Right renal cortex interstitium (tissue), 3 donors: ENCODE measurements around the gene LTN1. TPM values are rescaled to one million over a fixed set of nuclear protein-coding genes. Genes with fewer than 3 reads are reported as not detected.

ENCODE experiments used
- DNase-seq, 3 donors: peaks; one replicate each; pipeline ENCODE4 v3.0.0-alpha.2; 2013; ENCODE audit warnings: low read depth in 3 of 3, low spot score in 2 of 3
- polyA plus RNA-seq, 3 donors: library from polyadenylated mRNA; unstranded; fragments of 120-200 nt; gene quantifications; one replicate each; pipeline ENCODE4 v1.2.1, GENCODE V29; 2013; ENCODE audit not compliant: insufficient read length in 3 of 3

The LTN1 gene
- polyA plus RNA-seq, 3 donors: 30.5 to 35.6 (median 33.1) TPM

DNA sequence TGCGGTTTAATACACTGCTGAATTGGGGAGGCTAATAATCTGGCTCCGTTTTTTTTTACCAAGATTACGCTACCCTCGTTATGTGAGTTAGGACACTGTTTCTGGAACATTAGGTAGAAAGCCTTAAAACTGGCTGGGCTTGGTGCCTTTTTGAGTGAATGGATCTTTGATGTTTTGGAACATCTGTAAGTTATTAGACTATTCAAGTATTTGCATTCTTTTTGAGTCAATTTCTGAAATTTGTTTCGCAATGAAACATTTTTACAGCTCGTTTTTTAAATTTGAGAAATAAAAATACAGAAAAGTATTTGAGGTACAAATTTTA lies 106.9 kb downstream of the LTN1 start:
- DNase-seq: no peak

DNA sequence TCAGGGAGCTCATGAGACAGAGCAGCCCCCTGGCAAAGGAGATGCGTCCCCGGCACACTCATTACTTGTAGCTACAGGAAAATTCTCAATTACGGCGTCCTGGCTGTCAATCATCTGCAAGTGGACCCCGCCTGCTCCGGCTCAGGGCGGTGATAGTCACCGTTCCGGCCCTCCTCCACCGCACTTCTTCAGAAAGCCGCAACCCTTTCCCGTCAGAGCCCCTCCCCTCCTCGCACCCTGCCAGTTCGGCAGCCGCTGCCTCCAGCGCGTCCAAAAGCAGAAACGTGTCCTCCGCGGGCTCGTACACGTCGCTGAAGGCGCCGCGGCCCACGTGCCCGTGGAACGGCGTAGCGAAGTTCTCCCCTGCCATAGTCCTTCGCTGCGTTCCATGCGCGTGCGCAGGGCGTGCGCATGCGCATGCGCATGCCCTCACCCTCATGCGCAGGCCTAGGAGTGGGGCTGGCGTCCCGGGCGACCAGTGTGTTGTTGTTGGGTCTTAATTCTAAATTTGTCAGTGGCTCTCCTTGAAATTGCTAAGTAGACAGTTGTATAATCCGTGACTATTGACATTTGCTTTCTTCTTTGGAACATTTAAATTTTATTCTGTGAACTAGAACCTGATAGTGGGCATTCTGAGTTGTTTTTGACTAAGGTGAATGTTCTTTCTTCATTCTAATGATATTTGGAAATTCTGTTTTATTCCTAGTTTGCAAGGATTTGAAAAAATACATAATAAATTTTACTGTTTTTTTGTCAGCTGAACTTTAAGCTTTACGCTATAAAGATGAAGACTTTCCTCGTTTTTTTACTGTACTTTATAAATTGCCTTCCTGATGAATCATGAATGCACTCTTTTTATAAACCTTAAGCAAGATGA lies 107.5 kb downstream of the LTN1 start:
- DNase-seq: peak; percentile 84 to 88 (median 86)

- DNase-seq: no peak
These were observed 108.2 kb downstream of the LTN1 start for GRCh38 chr21:28884481-28884880.

DNA sequence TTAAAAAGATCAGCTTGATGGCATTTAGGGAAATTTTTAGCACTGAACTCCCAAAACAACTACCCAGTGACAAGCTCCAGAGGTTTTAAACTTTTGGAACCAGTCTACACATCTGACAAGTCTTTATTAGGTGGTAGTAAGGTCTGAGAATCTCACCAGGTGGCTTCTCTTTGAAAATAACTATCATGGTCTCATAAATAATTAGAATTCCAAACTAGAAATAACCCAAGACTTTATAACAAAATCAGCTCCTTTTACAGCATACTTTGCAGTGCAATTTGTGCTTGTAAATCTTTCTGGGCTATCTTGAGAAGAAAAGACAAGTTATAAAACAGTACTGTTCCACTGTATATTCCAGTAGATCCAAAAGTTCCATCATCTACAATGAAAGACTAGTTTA lies 108.7 kb downstream of the LTN1 start:
- no peak for DNase-seq

GRCh38 chr21:28882345-28882744 lies 110.3 kb downstream of the LTN1 start:
- DNase-seq: no peak

Other genes starting within 250 kb of the LTN1 start
- gene RWDD2B, start 26.5 kb upstream of the LTN1 start, polyA plus RNA-seq: 10 to 100 TPM; 20.0 to 28.9 (median 25.5) TPM
- 10 to 100 TPM; 48.6 to 60.0 (median 58.8) TPM for gene USP16, start 31.8 kb upstream of the LTN1 start, polyA plus RNA-seq
- gene CCT8, start 80.8 kb upstream of the LTN1 start, polyA plus RNA-seq: 100 to 1,000 TPM; 268 to 279 (median 272) TPM
- gene MAP3K7CL, start 137.8 kb upstream of the LTN1 start, polyA plus RNA-seq: 1 to 10 TPM; 4.4 to 6.3 (median 4.9) TPM